HG02798 (cell line): ENCODE measurements around the gene RSPO1.
"Not testable (repeated sequence)": the region's sequence is repeated elsewhere in the genome, so short reads cannot be mapped to it uniquely, and the experiment has no call there.

Experiments used
- ATAC-seq: cut with Tn5 transposase; IDR thresholded peaks from one replicate; pipeline ENCODE4 v1.9.1; 2021; ENCODE audit warnings: mild to moderate bottlenecking; ENCODE audit not compliant: unreplicated experiment, poor library complexity

RSPO1 gene, protein sequence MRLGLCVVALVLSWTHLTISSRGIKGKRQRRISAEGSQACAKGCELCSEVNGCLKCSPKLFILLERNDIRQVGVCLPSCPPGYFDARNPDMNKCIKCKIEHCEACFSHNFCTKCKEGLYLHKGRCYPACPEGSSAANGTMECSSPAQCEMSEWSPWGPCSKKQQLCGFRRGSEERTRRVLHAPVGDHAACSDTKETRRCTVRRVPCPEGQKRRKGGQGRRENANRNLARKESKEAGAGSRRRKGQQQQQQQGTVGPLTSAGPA

DNA sequence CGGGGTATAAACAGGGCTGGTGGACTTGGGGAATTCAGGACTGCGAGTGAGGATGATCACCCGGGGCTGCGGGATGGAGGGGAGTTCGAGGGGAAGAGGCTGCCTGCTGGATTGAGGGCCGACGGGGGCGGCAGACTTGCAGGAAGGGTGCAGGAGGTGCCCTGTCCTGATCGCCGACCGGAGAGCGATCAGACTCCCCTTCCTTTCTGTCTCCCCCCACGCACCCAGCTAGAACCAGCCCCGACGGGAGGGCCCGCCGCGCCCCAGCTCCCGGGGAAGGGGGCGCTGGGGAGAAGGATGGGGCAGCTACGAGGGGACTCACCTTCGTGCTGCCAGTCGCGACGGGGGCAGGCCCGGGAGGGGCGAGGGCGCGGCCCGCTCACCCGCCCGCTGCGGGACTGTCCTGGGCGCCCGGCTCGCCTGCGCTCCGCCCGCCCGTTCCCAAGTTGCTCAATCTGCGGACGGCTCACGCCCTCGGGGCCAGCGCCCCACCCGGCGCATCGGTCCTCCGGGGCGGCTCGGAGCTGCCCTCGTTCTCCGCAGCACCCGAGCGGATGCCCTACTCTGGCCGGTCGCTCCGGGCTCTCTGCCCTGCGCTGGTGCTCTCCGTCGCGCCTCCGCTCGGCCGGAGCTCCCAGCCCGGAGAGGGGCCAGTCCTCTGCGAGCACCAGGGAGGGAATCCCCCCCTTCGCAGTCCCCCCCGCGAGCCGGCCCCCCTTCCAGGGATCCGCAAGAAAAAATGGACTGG is at the start of gene RSPO1:
RSPO1 (minus strand) TSS at position 649 of the 748 bp plus-strand sequence. CDS start 5,231 bp downstream, outside the sequence.
- no peak for ATAC-seq

DNA sequence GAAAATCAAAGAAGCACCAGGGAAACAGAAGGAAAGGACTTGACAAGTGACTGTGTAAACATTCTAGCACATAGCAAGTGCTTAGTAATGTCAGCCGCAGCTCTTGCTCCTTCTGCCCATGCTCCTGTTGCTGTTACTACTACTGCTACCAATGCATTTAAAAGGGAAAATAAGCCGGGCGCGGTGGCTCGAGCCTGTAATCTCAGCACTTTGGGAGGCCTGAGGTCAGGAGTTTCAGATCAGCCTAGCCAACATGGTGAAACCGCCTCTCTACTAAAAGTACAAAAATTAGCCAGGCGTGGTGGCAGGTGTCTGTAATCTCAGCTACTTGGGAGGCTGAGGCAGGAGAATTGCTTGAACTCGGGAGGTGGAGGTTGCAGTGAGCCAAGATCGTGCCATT is 49.5 kb upstream of the RSPO1 start:
- ATAC-seq, result not testable (repeated sequence)

DNA sequence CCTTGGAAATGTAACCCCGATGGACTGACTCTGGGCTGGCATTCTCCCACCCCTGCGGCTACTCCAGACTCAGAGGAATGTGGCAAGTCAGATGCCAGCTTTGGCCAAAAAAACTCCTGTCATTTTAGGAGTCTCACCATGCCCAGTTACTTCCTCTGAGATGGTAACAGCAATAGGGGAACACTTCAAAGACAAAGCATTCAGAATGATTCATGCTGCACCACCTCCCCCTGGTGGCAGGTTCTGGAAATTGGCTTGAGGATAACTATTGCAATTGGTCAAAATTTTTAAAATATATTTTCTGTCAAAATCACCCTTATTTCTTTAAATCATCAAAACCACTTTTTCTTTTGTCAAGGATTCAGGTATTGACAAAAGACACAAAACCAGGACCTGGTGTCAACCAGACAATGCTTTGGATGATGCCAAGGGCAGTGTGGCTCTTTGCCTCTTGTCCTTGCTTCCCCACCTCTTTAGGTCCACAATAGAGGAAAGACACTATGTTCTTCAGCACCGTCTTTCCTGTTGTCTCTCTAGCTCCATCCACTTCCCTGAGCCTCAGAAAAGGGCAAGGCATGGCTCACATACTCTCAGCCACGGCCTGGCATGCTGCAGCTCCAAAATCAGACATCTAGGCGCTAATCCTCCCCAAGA is 47.8 kb upstream of the RSPO1 start:
- ATAC-seq, result no peak

DNA sequence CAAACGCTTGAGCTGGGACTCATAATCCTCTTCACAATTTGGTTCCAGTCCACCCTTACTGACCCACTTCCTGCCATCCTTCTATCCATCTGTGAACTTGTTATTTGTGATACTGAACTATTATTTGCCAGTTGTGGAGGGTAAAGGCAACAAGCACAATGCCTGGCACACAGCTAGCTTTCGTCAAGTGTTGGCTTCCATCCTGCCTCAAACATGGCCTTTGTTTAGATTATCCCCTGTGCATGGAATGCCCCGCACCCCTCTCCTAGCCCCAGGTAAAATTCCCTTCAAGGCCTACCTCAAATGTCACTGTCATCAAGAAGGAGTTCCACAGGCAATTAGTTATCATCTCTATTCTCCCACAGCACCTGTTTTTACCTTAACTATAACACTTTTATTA is 46.2 kb upstream of the RSPO1 start:
- no peak for ATAC-seq

DNA sequence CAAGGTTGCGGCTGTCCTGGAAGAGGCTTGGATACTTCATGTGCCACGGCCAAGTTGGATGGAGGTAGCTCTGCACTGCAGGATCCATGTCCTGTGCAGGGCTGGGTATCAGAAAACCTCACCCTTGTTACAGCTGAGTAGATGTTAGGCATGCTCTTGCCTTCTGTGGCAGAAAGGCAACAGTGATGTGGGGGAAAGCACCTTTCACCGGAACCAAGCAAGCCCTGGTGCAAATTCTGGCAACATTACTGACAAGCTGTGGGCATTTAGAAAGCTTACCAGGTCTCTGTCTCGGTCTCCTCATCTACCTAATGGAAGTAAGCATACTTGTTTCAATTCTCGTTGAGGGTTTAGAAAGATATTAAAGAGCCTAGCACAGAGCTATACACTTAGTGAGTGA is 43.1 kb upstream of the RSPO1 start:
- ATAC-seq, result no peak

DNA sequence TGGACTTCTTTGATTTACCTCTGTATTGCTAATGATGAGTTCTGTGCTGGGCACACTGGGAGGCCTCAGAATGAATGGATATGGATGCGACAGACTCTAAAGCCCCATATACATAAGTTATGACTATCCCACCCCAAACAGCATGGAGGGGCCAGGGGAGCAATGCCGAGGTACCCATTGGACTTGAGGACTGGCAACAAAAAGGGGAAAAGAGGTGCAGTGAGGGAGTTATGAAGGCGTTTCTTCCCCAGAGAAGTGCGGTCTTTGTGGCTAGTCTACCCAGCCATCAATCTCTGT is 42.4 kb upstream of the RSPO1 start:
- ATAC-seq, result no peak

DNA sequence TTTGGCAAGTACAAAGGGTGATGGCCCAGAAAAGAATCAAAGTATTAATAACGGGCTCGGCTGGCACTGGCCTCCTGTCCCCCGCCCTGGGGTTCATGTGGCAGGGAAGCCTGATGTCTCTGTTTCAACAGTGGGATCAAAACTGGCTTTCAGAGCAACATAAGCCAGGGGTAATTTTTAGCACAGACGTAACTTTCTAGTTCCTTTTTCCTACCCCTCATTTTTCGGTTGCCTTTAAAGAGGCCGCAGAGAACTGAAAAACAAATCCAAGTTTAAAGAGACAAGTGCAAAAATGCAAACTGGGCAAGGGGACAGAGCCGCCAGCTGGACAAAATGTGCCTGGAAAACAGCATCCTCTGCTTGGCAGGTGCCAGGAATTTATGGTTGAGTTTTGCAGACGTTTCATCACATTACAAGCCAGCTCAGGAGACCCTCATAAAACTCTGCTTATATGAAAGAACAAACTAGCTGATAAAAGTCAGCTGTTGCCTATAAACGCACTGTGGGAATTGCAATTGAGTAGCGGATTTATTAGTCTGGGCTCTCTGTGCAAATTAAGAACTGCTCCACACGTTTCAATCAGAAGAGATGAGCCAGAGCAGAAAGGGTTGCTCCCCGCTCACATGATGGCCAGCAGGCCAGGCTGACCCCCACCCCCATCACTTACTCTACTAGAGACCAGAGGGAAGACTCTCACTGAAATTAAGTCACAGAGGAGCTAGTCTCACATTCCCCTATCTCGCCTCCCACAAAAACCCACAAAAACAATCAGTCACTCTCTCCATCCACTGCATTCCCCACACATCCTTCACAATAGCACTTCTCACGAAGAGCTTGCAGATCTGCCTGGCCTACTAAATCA is 41.8 kb upstream of the RSPO1 start:
- ATAC-seq, result no peak

DNA sequence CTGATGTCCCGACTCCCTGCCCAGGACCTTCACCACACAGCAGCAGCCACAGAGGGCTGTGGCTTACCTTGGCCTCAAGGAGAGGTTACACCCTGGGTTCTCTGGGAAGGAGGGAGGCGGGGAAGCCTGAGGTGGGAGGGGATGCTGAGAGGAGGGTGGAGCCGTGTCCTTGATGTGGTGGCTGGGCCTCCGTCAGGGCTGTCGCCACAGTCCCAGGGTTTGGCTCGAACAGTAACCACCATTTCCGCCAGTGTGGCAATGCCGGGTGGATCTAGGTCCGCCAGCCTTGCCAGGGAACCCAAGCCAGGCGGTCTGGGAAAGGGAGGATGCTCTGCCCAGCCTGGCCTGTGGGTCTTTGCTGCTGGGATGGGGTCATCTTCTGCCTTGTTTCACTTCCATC is 39.2 kb upstream of the RSPO1 start:
- no peak for ATAC-seq

DNA sequence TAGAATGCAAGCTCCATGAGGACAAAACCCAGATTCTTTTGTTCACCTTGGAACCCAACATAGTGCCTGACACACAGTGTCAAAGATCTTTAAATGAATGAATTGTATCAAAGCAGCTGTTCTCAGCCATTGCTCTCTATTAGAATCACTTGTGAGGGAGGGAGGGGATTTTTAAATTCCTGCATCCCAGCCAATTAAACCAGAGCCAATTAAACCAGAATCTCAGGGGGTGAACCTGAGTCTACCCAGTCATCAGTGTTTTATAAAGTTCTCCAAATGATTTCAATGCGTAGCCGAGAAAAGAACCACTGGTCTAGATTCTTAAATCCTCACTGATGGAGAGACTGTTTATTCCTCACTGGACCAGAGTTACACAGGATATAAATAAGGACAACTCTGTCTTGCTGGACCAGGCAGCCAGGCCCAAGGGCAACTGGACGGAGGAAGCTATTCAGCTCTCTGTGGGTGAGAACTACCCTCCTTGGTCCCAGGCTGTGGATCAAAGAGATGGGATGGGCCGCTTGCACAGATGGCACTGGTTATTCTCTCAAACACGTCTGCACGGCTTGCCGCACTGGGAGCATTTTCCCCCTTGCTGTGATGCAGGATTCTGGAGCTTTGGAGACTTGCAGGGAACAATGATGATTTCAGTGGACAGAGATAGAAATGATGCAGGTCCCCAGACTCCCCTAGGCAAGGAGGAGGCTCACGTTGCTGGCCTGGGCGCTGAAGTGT is 37.6 kb upstream of the RSPO1 start:
- ATAC-seq, result no peak

DNA sequence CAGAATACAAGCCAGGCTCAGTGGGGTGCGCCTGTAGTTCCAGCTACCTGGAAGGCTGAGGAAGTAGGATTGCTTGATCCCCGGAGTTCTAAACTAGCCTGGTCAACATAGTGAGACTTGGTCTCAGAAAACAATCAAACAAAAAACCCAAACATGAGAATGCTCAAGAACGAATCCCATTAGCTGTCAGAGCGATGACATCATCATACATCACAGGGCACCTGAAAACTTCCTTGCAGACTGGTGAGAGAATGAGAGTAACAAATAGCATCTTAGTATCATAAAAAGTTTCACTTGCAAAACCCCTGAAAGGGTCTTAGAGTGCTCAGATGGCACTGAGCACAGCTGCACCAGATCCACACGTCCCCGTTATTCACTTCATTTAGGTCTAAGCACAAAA is 36.6 kb upstream of the RSPO1 start:
- ATAC-seq, result no peak

DNA sequence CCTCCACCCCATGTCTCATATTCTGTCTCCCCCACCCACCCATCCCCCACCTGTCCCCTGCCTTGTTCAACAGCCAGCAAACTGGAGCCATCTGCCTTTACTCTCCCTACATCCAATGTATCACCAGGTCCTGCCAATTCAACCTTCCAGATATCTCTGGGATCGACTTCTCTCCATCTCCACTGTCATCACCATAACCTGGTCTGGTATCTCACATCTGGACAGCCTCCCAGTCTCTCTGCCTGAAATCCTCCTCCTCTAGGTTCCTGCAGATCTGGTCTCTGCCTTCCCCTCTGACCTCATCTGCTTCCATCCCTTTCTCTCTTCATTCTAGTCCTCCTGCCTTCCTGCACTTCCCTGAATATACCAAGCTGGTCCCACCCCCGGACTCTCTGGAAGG is 35.4 kb upstream of the RSPO1 start:
- ATAC-seq, result no peak

DNA sequence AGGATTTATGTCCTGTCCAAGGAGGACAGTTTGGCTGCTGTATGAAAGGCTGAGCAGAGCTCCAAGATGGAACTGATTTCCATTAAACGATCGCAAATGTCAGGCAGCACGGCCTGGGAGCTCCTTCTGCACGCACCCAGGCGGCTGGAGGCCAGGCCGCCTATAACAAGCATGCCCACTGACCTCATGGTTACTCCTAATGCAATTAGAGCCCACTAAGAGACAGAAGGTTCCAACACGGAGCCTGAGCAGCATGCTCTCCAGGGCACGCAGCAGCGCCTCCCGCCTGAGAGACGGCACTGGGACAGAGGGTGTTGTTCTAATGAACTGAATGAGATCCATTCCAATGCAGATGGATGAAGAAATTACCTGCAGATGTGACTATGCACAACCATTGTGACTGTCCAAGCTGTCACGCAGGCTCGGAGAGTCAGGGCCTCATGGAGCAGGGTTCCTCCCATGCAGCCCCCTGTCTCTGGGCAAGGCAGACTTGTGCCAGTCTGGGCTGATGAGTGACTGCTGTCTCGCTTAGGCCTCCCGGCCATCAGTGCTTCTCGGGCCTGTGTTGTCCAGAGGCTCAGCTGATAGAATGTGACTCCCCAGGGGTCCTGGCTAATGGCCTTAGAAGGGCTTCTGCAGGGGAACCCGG is 32.5 kb upstream of the RSPO1 start:
- ATAC-seq, result no peak

DNA sequence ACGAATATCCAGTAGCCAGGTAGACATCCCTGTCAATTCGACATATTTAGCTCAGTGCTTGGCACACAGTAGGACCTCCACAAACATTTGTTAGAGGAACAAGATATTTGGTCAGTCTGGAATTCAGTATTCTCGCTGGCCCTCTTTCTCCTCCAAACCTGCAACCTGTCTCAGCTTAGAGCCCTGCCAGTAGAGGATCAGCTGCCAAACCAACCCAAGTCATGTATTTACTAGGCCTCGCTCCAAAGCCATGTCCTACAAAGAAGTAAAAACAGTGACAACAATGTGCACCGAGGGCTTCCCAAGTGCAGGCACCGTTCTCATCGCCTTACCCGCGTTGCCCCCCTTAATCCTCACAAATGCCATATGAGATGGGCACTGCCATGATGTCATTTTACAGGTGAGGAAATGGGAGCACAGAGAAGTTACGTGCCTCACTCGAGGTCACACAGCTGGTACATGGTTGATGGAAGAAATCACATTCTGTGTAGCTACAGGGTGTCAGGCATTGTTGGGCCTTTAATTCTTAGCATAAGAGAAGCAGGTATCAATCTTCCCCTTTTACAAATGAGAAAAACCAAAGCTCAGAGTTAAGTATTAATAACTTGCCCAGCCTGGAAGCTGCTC is 31.7 kb upstream of the RSPO1 start:
- no peak for ATAC-seq

DNA sequence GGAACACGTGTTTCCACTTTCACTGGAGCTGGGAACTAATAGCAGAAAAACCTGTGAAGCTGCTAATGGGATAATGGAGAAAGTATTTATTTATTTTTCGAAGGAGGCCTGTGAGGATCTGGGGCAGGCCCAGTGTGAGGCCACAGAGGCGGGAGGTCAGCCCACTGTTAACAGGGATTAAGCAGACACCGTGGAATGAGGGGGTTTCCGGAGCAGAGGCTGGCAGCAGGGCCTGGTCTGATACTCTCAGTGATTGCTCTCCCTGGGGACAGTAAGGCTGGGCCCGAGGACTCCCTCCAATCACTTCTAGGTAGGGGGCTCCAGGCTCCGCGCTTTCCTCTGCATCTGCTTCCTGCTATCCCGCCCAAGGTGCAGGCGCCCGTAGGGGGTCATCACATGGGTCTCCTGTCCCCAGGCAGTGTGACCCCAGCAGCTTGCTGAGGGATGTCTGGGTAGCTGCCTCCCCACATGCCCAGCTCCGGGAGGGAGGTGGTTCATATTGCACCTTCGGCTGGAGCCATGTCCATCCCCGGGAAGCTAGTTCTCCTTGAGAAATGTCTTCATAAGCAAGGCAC is 28.8 kb upstream of the RSPO1 start:
- ATAC-seq, result no peak

DNA sequence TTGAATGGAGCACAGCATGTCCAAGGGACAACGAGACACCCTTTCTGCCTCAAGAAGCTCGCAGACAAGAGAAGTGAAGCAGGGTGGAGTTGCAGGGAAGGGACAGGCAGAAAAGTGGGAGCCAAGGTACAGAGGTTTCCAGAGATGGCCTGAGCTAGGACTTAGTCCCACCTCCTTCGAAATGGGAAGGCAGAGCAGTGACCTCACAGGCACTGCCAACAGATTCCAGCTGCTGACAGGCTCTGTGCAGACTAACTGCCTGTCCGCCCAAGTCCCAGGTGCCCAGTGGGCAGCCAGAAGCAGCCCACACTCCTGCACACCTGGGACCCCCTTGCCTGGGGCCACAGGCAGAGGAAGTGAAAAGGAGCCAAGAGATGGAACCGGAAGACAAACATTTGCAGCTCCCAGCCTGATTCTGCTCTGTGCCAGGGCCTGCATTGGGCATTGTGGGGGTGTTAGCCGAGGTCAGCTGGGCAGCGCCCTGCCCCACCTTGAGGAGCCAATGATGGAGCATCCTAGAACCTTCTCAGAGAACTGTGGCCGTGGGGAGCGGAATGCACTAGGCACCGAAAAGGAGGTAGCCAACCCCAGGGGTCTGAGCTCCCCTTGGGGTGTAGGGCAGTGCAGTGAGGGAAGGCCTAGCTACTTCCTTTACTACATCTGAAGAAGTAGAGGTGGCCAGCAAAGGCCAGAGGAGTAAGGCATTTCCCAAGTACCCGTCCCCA is 27.5 kb upstream of the RSPO1 start:
- ATAC-seq, result no peak

DNA sequence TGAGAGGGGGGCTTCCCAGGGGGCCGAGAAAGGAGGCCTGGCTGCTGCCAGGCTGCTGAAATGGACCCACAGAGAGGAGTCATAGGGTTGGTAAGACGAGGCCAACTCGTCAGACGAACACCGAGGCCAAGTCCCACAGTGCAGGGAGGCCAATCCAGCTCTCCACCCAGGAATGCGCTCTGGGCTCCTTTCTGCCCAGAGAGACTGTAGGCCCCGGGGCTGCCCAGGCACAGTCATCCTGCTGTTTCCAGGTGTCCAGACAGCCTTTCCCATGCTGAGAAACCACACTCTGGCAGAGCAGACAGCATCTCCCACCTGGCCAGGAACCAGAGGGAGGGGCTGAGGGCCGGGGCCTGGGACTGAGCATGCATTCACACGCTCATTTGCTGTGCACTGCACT is 26.7 kb upstream of the RSPO1 start:
- ATAC-seq, result no peak

DNA sequence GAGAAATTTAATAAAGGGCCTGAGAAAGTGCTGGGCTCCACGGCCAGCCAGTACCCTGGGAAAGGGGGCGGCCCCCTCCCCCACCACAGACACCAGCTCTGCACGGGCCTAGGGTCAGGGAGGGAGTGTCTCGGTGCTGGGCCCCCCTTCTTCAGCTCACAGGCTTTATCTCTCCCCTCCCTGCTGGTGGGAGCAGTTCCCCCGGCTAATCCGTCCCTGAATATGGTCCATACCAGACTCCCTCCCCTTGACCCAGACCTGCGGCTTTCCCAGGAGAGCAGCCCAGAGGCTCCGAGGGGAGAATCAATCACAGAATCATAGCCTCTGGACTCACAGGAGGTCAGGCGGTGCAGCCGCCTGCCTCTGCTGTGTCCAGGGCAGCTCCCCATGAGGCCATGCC is 26.0 kb upstream of the RSPO1 start:
- ATAC-seq, result no peak

DNA sequence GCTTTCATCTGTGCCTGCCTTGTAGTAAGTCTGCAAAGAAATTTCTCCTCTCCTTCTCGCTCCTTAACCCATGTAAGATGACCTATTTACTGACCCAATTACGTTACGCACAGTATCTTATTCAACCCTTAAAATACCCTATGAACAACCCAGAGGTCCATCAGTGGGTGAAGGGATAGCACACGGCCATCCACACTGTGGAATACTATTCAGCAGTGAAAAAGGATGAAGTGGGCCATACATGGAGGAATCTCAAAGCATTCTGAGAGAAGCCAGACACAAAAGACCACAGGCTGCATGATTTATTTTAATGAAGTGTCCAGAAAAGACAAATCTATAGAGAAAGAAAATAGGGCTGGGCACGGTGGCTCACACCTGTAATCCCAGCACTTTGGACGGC is 23.8 kb upstream of the RSPO1 start:
- no peak for ATAC-seq
